ENCODE measurements around the gene GRIK4.

DNA sequence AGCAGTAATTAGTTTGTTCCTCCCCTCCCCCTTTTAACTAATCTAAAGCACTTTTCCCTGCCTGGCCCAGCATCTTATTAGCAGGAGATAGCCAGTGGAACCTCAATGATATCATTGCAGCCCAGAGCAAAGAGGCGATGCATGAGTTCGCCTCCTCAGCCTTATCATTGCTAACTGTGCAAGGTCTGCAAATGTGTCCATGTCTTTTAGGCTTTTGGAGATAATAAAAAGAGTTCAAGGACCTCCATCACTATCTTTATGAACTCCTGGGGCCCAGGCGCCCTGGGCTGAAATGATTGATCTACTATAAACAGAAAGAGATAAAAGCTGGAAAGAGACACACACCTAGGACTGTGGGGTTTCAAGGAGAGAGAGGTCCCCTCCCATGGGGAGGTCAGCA lies 388.2 kb downstream of the GRIK4 start:
- TF ChIP-seq POLR2AphosphoS5 (IDR thresholded peaks at IDR 0.05), result no peak
- TF ChIP-seq, protein P1, sequence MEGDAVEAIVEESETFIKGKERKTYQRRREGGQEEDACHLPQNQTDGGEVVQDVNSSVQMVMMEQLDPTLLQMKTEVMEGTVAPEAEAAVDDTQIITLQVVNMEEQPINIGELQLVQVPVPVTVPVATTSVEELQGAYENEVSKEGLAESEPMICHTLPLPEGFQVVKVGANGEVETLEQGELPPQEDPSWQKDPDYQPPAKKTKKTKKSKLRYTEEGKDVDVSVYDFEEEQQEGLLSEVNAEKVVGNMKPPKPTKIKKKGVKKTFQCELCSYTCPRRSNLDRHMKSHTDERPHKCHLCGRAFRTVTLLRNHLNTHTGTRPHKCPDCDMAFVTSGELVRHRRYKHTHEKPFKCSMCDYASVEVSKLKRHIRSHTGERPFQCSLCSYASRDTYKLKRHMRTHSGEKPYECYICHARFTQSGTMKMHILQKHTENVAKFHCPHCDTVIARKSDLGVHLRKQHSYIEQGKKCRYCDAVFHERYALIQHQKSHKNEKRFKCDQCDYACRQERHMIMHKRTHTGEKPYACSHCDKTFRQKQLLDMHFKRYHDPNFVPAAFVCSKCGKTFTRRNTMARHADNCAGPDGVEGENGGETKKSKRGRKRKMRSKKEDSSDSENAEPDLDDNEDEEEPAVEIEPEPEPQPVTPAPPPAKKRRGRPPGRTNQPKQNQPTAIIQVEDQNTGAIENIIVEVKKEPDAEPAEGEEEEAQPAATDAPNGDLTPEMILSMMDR (IDR thresholded peaks at IDR 0.05), result no peak
